ENCODE results near the gene SLC39A11.
A peak's percentile ranks its signal among the peaks of the same experiment; 100 is the strongest.
"Not testable (repeated sequence)": the region's sequence is repeated elsewhere in the genome, so short reads cannot be mapped to it uniquely, and the experiment has no call there.

SLC39A11 gene

GRCh38 chr17:73005360-73005759 lies 87.1 kb downstream of the SLC39A11 start:
- DNase-seq = no peak

DNA sequence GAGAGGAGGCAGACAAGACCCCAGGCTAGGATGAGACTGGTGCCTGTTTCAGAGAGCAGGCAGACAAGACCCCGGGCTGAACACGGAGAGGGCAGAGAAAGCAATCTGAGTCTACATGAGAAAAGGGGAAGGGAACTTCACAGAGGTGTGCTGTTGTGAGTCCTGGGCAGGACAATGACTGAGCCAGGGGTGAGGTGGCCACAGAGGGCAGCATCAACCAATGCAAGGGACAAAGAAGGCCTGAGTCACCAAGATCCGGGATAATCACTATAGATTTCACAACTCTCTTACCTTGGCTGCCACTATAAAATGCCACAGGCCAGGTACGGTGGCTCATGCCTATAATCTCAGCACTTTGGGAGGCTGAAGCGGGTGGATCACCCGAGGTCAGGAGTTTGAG lies 89.0 kb downstream of the SLC39A11 start:
- no peak for DNase-seq

GRCh38 chr17:73000832-73001231 lies 91.7 kb downstream of the SLC39A11 start:
- DNase-seq = no peak

DNA sequence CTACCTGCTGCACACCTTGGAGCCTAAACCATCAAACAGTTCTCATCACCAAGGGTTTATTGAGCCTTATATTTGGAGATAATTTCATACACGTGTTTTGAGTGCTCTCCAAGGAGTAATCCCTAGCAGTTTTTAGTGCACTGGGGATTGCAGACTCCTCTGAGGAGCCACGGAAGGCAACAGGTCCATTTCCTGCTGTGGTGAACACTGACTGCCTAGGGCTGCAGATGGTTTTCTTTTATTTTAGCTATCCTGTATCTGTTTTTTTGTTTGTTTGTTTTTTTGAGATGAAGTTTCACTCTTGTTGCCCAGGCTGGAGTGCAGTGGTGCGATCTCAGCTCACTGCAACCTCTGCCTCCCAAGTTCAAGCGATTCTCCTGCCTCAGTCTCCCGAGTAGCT lies 93.0 kb downstream of the SLC39A11 start:
- DNase-seq = not testable (repeated sequence)

DNA sequence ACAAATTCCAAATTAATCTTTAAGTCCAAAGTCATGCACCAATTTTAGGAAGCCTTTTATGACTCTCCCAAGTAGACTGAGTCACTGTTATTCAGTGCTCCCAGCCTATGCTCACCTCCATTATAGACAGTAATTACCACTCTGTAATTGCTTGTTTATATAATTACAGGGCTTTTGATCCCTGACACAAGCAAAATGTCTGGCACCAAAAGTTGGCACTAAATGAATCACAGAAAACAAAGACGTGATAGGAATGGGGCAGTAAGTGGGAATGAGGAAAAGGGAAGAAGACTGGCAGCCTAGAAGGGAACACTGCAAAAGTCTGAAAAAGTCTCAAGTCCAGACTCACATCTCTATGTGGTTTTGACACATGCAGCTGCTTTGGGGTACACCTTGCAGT lies 94.1 kb downstream of the SLC39A11 start:
- no peak for DNase-seq

- DNase-seq = no peak
These were observed 94.9 kb downstream of the SLC39A11 start for GRCh38 chr17:72997559-72997958.

GRCh38 chr17:72996791-72997190 lies 95.7 kb downstream of the SLC39A11 start:
- DNase-seq = no peak

DNA sequence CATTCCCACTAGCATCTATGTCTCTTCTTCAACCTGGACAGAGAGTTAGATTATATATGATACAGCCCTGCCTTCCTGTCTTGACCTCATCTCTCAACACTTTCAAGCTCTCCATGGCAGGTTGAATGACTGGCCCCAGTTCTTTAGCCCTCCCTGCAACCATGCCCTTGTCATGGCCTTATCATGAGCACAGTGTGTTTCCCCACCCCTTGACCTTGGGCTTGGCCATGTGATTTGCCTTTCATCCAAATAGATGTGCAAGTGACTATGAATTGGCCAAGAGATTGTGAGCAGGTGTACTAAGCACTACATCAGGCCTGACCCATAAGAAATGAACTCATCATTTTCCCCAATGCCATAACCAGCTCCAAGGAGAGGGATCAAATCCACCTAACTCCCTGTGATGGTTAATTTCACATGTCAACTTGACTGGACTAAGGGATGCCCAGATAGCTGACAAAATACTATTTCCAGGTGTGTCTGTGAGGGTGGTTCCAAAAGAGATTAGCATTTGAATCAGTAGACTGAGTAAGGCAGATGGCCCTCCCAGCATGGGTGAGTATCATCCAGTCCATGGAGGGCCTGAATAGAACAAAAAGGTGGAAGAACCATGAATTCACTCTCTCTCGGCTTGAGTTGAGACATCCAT lies 97.4 kb downstream of the SLC39A11 start:
- no peak for DNase-seq

DNA sequence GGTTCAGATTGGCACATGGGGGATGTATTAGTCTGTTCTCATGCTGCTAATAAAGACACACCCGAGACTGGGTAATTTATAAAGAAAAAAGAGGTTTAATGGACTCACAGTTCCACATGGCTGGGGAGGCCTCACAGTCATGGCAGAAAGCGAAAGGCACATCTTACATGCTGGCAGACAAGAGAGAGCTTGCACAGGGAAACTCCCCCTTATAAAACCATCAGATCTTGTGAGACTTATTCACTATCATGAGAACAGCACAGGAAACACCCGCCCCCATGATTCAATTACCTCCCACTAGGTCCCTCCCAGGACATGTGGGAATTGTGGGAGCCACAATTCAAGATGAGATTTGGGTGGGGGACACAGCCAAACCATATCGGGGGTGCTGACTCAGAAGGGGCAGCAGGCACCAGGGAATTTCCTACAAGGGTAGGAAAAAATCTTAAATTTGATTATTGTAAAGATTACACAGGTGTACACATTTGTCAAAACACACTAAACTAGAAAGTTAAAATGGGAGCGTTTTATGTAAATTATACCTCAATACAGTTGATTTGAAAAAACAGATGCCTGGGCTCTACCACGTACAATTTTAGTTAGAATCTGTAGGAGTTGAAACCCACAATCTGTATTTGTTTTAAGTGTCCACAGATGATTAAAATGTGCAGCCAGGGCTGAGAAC lies 99.6 kb downstream of the SLC39A11 start:
- DNase-seq = not testable (repeated sequence)

DNA sequence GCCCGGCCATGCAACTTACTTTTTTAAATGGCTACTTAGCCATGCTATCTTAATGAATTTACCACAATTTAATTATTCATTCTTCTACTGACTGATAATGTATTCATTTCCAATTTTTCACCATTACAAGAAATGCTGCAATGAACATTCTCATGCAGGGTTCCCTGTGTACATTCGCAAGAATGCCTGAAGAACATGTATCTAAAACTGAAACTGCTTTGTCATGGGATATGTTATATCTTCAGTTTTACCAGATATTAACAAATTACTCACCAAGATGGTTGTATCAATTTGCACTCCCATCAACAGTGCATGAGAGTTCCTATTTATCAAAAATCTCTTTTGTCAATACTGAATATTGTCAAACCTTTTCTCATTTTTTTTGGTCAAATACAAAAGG lies 100.8 kb downstream of the SLC39A11 start:
- DNase-seq = no peak

GRCh38 chr17:72989074-72989610 lies 103.3 kb downstream of the SLC39A11 start:
- no peak for DNase-seq

GRCh38 chr17:72988451-72988850 lies 104.0 kb downstream of the SLC39A11 start:
- no peak for DNase-seq

DNA sequence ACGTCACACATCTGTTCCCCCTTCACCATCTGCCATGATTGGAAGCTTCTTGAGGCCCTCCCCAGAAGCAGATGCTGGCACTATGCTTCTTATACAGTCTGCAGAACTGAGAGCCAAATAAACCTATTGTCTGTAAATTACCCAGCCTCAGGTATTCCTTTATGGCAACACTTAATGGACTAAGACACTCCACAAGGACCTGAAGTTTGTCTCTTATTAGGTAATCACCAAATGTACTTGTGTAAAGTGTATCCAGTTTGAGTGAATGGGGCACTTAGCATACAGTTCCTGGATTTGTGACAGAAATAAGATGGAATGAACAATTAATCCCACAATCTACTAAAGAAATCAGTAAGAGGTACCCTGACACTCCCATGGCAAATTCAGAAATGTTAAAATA lies 105.3 kb downstream of the SLC39A11 start:
- DNase-seq = no peak

- peak; percentile 54 for DNase-seq
These were observed 106.4 kb downstream of the SLC39A11 start for GRCh38 chr17:72985882-72986720.

- no peak for DNase-seq
These were observed 107.6 kb downstream of the SLC39A11 start for GRCh38 chr17:72984926-72985325.

DNA sequence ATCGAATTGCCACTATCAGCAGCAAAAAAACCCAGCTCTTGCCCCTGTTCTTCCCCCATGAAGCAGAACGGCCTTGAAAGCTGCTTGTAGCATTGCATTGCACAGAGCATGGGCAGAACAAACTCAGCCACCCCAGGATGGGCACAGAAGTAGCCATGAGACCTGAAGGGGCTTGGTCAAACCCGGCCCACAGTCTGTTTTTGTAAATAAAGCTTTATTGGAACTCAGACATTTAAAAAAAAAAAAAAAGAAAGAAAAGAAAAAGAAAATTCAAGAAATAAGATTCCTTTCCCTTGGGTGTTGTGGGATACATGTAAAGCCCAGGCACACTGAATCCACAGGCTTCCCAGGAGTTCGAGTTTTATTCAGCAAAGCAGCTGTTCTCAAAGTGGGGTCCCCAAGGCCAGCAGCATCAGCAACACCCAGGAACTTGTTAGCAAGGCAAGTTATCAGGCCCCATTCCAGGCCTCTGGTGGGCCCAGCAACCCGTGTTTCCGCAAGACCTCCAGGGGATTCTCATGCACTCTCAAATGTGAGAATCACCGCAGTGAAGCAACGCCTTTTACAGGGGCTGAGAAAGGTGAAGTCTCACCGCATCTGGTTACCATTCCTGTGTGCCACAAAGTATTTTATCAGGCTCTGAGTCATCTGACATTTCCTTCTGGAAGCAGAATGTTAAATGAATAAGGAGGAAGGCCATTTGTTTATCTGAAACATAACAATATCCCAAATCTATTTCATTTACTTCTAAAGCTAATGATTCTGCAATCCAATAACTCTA lies 108.2 kb downstream of the SLC39A11 start:
- no peak for DNase-seq

- DNase-seq = no peak
These were observed 109.8 kb downstream of the SLC39A11 start for GRCh38 chr17:72982680-72983079.

- DNase-seq = no peak
These were observed 113.8 kb downstream of the SLC39A11 start for GRCh38 chr17:72978593-72979218.

DNA sequence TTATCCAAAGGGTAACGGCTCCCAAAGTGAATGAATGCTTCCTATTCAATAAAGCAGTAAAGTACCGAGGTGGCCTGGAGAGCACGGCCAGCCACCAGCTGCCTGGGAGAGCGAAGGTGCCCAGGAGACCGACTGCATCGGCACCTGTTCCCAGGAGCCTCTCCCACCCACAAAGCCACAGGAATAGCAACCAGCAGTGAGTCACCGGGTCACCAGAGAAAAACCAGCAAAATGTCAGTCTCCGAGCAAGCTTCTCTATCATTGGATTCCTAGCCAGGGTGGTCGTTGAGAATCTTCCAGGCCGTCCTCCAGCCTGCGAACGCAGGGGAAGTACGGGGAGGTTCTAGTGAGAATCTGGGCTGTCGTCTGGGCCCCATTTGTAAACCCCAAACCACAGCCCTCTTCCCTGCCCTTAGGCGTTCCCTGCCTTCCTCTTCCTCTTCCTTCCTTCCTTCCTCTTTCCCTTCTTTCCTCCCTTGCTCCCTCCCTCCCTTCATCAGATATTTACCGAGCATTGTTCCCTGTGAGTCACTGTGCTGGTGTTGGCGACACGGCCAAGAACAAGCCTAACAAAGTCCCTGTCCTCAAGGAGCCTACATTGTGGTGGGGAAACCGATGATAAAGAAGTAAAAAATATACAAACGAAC lies 114.6 kb downstream of the SLC39A11 start:
- no peak for DNase-seq

DNA sequence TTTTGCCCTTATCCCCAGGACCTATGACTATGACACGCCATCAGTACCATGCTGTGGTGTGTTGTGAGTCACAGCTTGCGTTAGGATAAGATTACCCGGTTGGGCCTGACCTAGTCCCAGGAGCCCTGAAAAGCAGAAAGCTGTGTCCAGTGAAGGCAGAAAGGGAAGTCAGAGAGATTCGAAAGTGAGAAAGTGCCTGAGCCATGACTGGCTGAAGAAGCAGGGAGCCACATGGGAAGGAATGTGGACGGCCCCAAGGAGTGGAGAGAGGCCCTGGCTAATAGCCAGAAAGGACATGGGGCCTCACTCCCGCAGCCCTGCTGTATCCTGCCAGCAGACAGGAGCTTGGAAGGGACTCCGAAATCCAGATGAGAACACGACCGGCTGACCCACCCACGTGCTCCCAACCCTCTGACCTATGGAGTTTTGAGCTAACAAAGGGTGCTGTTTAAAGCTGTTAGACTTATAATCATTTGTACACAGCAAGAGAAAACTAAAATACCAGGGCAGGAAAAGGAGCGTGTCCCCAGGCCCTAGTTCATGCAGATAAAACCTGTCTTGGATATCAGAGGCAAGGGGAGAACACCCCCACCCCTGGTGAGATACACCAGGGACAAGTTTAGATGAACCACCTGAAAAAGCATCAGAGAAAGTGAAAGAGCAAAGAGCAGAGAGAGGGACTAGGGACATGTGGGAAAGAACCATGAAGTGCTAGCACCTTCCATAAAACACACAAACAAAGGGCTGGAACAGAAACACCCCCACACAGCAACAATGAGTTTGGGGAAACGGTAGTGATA lies 115.3 kb downstream of the SLC39A11 start:
- no peak for DNase-seq

GRCh38 chr17:72975509-72975908 lies 117.0 kb downstream of the SLC39A11 start:
- no peak for DNase-seq
